C4-2B (cell line): Measurements from ENCODE around the gene AFAP1L1.

Experiments
- ZFX ChIP-seq: fragments of 450-650 bp; IDR thresholded peaks from 2 replicates; pipeline ENCODE4 v1.6.1; 2017
- TF ChIP-seq, protein P1 (sequence below): fragments of 450-650 bp; conservative IDR thresholded peaks from 2 replicates; pipeline ENCODE4 v1.5.1; 2017; ENCODE audit warnings: mild to moderate bottlenecking

DNA sequence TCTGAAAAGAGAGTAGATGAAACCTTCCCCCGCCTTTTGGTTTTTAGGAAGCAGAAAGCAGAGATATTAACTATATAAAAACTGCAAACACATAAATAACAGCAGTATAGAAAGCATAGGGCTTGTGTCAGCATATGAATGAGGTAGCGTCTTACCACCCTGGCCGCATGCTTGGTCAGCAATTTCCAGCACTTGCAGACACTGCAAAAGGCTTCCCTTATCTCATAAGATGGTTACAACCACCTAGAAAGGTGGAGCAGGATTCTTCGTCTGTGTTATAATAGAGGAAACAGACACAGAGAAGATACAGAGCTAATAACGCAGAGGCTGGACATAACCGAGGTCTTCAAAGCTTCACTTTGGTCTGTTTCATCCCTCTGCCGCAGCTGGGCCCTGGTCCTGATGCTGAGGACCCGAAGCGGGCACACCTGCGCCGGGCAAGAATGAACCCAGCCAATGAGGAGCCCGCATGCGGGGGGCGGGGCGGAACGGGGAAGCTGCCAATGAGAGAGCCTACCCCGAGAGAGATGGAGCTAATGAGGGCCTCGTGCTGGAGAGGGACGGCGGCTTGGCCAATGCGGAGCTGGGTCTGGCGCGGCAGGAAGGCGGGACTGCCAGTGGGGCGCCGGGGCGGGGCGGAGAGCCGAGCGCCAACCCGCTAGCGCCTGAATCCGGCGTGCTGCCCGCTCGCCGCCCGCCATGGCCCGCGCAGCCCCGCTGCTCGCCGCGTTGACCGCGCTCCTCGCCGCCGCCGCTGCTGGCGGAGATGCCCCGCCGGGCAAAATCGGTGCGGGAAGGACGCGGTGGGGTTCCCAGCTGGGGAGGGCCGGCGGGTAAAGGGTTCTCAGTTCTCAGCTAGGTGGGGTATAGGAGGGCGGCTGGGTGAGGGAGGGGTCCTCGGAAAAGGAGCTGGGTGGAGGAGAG, 86.0 kb downstream of the AFAP1L1 start, which contains the start of gene PCYOX1L:
- TF ChIP-seq, protein P1, sequence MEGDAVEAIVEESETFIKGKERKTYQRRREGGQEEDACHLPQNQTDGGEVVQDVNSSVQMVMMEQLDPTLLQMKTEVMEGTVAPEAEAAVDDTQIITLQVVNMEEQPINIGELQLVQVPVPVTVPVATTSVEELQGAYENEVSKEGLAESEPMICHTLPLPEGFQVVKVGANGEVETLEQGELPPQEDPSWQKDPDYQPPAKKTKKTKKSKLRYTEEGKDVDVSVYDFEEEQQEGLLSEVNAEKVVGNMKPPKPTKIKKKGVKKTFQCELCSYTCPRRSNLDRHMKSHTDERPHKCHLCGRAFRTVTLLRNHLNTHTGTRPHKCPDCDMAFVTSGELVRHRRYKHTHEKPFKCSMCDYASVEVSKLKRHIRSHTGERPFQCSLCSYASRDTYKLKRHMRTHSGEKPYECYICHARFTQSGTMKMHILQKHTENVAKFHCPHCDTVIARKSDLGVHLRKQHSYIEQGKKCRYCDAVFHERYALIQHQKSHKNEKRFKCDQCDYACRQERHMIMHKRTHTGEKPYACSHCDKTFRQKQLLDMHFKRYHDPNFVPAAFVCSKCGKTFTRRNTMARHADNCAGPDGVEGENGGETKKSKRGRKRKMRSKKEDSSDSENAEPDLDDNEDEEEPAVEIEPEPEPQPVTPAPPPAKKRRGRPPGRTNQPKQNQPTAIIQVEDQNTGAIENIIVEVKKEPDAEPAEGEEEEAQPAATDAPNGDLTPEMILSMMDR = no peak
- TF ChIP-seq ZFX = no peak
